ENCODE measurements around the gene CENPX.

- TF ChIP-seq CTCF (IDR thresholded peaks at IDR 0.05) = peak; percentile 21 to 89 (median 82)
- no peak for TF ChIP-seq POLR2A (IDR thresholded peaks at IDR 0.05)
Observed at GRCh38 chr17:82021107-82021899, 1.4 kb downstream of the CENPX start.

Data from body of pancreas (tissue), 4 donors.